Measurements from ENCODE around the gene TPD52L2. TPM values are rescaled to one million over a fixed set of nuclear protein-coding genes. Genes with fewer than 3 reads are reported as not detected.

The TPD52L2 gene
- total and polyA plus RNA-seq, 2 donors, result 37.9 to 73.2 TPM

DNA sequence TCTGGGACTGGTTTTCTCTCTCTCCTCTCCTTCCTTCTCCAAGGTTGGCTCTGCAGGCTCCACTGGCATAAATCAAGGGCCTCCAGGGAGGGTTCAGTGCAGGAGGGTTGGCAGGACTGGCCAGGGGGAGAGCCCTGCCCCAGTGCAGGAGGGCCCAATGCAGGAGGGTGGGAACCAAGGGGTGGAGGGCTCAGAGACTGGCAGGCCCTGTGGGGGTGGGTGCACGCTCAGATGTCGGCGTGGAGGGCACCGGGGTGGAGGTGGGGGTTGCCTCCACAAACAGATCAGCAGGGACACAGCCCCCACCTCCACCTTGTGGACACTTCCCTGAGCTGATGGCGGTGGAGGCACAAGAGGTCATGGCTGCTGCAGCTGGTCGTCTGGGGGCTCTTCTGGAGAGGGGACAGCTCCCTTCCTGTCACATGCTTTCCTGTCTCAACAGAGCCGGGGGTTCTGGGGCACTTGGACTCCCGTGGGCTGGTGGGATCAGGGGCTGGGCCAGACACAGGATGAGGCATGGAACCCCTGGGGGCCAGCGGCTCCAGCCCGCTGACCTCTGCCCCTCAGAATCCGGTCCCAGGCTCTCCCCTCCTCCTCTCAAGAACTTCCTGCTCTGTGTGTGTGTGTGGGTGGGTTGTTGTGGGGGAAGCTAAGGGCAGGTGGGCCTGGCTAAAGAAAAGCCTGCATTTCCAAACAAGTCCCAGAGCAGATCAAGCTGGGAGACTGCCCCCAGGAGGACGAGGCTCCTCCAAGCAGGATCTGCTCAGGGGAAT lies 6.5 kb upstream of the TPD52L2 start:
- Histone ChIP-seq H3K36me3 (ENCODE audit: control insufficient read depth in 2 of 2, insufficient read depth in 2 of 2, low read length in 1 of 2) (peaks cover 5 to 18% of the 10 kb centered on the region in 2 donors), H3K4me1 (ENCODE audit: control insufficient read depth in 2 of 2, insufficient read depth in 2 of 2, low read length in 2 of 2) (peaks cover 7 to 37% of the 10 kb centered on the region in 2 donors), H3K4me3 (ENCODE audit: low read length in 2 of 2) (peak overlapping the region; percentile 20 to 27), H3K27me3 (ENCODE audit: control insufficient read depth in 2 of 2, insufficient read depth in 1 of 2, low read length in 1 of 2) (peaks cover 3 to 45% of the 10 kb centered on the region in 2 donors), H3K27ac (ENCODE audit: low read depth in 1 of 2, low read length in 1 of 2) (peak overlapping the region; percentile 11 to 61), H3K9me3 (ENCODE audit: control insufficient read depth in 2 of 2, insufficient read depth in 1 of 2, low read length in 1 of 2) (peaks cover 1 to 3% of the 10 kb centered on the region in 2 donors)
- DNase-seq (ENCODE audit: low read depth in 6 of 9, low spot score in 9 of 9), result peak in 3 of 9 donors; percentile 14 to 52 (median 37)
- 3% methylated on average over 12 of the region's 12 CpGs for WGBS

DNA sequence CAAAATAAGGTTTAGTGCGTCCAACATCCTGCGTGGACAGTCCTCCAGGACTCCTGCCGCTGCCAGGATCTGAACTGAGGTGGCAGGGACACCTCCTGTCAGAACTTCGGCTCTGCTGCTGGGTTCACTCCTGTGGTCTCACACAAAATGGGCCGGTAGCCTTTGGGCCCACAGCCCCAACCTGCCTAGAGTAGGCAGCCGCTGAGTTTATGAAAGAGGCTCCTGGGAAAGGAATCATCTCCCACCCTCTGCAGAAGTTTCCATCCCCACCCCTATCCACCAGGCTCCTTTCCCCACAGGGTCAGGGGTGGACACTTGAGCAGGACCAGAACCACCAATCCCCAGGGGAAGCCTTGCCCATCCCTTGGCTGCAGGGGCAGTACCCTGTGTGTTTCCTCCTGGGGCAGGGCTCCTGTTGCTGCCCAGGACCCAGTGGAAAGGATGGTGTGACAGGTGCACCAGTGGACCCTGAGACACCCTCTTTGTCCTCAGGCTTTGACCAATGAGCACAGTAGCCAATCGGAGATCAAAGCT lies 5.8 kb upstream of the TPD52L2 start:
- Histone ChIP-seq H3K9me3 (ENCODE audit: control insufficient read depth in 2 of 2, insufficient read depth in 1 of 2, low read length in 1 of 2) (peaks cover 3% of the 10 kb centered on the region in 2 donors), H3K27me3 (ENCODE audit: control insufficient read depth in 2 of 2, insufficient read depth in 1 of 2, low read length in 1 of 2) (peaks cover 0 to 39% of the 10 kb centered on the region in 2 donors), H3K4me3 (ENCODE audit: low read length in 2 of 2) (no peak overlapping the region), H3K4me1 (ENCODE audit: control insufficient read depth in 2 of 2, insufficient read depth in 2 of 2, low read length in 2 of 2) (peaks cover 7 to 38% of the 10 kb centered on the region in 2 donors), H3K36me3 (ENCODE audit: control insufficient read depth in 2 of 2, insufficient read depth in 2 of 2, low read length in 1 of 2) (peaks cover 5 to 18% of the 10 kb centered on the region in 2 donors), H3K27ac (ENCODE audit: low read depth in 1 of 2, low read length in 1 of 2) (peak overlapping the region; percentile 7 to 61)
- DNase-seq (ENCODE audit: low read depth in 6 of 9, low spot score in 9 of 9), result no peak
- 62% methylated on average over 7 of the region's 7 CpGs for WGBS

- H3K9me3 ChIP-seq (ENCODE audit: control insufficient read depth in 2 of 2, insufficient read depth in 1 of 2, low read length in 1 of 2), result peaks cover 3% of the 10 kb centered on the region in 2 donors
- no peak for DNase-seq (ENCODE audit: low read depth in 6 of 9, low spot score in 9 of 9)
- 82% methylated on average over 17 of the region's 17 CpGs for WGBS
- no peak overlapping the region for H3K4me3 ChIP-seq (ENCODE audit: low read length in 2 of 2)
- no peak overlapping the region for H3K27ac ChIP-seq (ENCODE audit: low read depth in 1 of 2, low read length in 1 of 2)
- peaks cover 0 to 26% of the 10 kb centered on the region in 2 donors for H3K27me3 ChIP-seq (ENCODE audit: control insufficient read depth in 2 of 2, insufficient read depth in 1 of 2, low read length in 1 of 2)
- peaks cover 7 to 29% of the 10 kb centered on the region in 2 donors for H3K4me1 ChIP-seq (ENCODE audit: control insufficient read depth in 2 of 2, insufficient read depth in 2 of 2, low read length in 2 of 2)
- peaks cover 5 to 18% of the 10 kb centered on the region in 2 donors for H3K36me3 ChIP-seq (ENCODE audit: control insufficient read depth in 2 of 2, insufficient read depth in 2 of 2, low read length in 1 of 2)
These were observed 4.6 kb upstream of the TPD52L2 start for GRCh38 chr20:63860325-63861051.

DNA sequence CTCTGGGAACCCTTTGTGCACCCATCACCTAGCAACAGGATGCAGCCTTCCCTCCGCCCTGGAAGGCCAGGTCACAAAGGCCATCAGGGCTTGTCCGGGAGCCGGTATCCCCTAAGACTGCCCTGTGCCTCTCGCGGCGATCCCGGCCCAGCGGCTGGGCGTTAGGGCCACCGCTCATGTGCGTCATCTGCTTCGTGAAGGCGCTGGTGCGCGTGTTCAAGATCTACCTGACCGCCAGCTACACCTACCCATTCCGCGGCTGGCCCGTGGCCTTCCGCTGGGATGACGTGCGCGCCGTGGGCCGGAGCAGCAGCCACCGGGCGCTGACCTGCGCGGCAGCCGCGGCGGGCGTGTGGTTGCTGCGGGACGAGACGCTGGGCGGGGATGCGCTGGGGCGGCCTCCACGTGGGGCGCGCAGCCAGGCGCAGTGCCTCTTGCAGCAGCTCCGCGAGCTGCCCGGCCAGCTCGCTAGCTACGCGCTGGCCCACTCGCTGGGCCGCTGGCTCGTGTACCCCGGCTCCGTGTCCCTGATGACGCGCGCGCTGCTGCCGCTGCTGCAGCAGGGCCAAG lies 3.6 kb upstream of the TPD52L2 start, which contains the start of gene ABHD16B:
Gene ABHD16B, plus strand, starts transcription at position 134 of the 570 bp plus-strand sequence. Its CDS starts 43 bp downstream, at position 177.
- 97% methylated on average over 59 of the region's 59 CpGs for WGBS
- Histone ChIP-seq H3K27me3 (ENCODE audit: control insufficient read depth in 2 of 2, insufficient read depth in 1 of 2, low read length in 1 of 2) (peaks cover 0 to 16% of the 10 kb centered on the region in 2 donors), H3K4me1 (ENCODE audit: control insufficient read depth in 2 of 2, insufficient read depth in 2 of 2, low read length in 2 of 2) (peaks cover 7 to 36% of the 10 kb centered on the region in 2 donors), H3K9me3 (ENCODE audit: control insufficient read depth in 2 of 2, insufficient read depth in 1 of 2, low read length in 1 of 2) (peaks cover 0 to 3% of the 10 kb centered on the region in 2 donors), H3K4me3 (ENCODE audit: low read length in 2 of 2) (no peak within 1 kb of the TSS), H3K27ac (ENCODE audit: low read depth in 1 of 2, low read length in 1 of 2) (no peak within 1 kb of the TSS), H3K36me3 (ENCODE audit: control insufficient read depth in 2 of 2, insufficient read depth in 2 of 2, low read length in 1 of 2) (peaks cover 5 to 18% of the 10 kb centered on the region in 2 donors)
- no peak for DNase-seq (ENCODE audit: low read depth in 6 of 9, low spot score in 9 of 9)

DNA sequence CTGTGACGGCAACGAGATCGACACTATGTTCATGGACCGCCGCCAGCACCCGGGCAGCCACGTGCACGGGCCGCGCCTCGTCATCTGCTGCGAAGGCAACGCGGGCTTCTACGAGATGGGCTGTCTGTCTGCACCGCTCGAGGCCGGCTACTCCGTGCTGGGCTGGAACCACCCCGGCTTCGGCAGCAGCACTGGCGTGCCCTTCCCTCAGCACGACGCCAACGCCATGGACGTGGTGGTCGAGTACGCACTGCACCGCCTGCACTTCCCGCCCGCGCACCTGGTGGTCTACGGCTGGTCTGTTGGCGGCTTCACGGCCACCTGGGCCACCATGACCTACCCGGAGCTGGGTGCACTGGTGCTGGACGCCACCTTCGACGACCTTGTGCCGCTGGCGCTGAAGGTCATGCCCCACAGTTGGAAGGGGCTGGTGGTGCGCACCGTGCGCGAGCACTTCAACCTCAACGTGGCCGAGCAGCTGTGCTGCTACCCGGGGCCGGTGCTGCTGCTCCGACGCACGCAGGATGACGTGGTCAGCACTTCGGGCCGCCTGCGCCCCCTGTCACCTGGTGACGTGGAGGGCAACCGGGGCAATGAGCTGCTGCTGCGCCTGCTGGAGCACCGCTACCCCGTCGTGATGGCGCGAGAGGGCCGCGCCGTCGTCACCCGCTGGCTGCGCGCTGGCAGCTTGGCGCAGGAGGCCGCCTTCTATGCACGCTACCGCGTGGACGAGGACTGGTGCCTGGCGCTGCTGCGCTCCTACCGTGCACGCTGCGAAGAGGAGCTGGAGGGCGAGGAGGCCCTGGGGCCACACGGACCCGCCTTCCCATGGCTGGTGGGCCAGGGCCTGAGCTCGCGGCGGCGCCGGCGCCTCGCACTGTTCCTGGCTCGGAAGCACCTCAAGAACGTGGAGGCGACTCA lies 2.8 kb upstream of the TPD52L2 start:
- H3K9me3 ChIP-seq (ENCODE audit: control insufficient read depth in 2 of 2, insufficient read depth in 1 of 2, low read length in 1 of 2), result peaks cover 0 to 3% of the 10 kb centered on the region in 2 donors
- peaks cover 0 to 13% of the 10 kb centered on the region in 2 donors for H3K27me3 ChIP-seq (ENCODE audit: control insufficient read depth in 2 of 2, insufficient read depth in 1 of 2, low read length in 1 of 2)
- no peak overlapping the region for H3K27ac ChIP-seq (ENCODE audit: low read depth in 1 of 2, low read length in 1 of 2)
- no peak for DNase-seq (ENCODE audit: low read depth in 6 of 9, low spot score in 9 of 9)
- 98% methylated on average over 95 of the region's 95 CpGs for WGBS
- H3K36me3 ChIP-seq (ENCODE audit: control insufficient read depth in 2 of 2, insufficient read depth in 2 of 2, low read length in 1 of 2), result peaks cover 5 to 18% of the 10 kb centered on the region in 2 donors
- no peak overlapping the region for H3K4me3 ChIP-seq (ENCODE audit: low read length in 2 of 2)
- peaks cover 7 to 36% of the 10 kb centered on the region in 2 donors for H3K4me1 ChIP-seq (ENCODE audit: control insufficient read depth in 2 of 2, insufficient read depth in 2 of 2, low read length in 2 of 2)

GRCh38 chr20:63863021-63863797 lies 1.9 kb upstream of the TPD52L2 start:
- no peak for DNase-seq (ENCODE audit: low read depth in 6 of 9, low spot score in 9 of 9)
- peak overlapping the region; percentile 77 to 92 for H3K27ac ChIP-seq (ENCODE audit: low read depth in 1 of 2, low read length in 1 of 2)
- H3K4me1 ChIP-seq (ENCODE audit: control insufficient read depth in 2 of 2, insufficient read depth in 2 of 2, low read length in 2 of 2), result peaks cover 5 to 31% of the 10 kb centered on the region in 2 donors
- peaks cover 0 to 3% of the 10 kb centered on the region in 2 donors for H3K9me3 ChIP-seq (ENCODE audit: control insufficient read depth in 2 of 2, insufficient read depth in 1 of 2, low read length in 1 of 2)
- 94% methylated on average over 18 of the region's 18 CpGs for WGBS
- H3K27me3 ChIP-seq (ENCODE audit: control insufficient read depth in 2 of 2, insufficient read depth in 1 of 2, low read length in 1 of 2), result peaks cover 0 to 6% of the 10 kb centered on the region in 2 donors
- peaks cover 6 to 18% of the 10 kb centered on the region in 2 donors for H3K36me3 ChIP-seq (ENCODE audit: control insufficient read depth in 2 of 2, insufficient read depth in 2 of 2, low read length in 1 of 2)
- H3K4me3 ChIP-seq (ENCODE audit: low read length in 2 of 2), result peak overlapping the region; percentile 81 to 93

- Histone ChIP-seq H3K27me3 (ENCODE audit: control insufficient read depth in 2 of 2, insufficient read depth in 1 of 2, low read length in 1 of 2) (no peaks in the 10 kb centered on the region), H3K4me3 (ENCODE audit: low read length in 2 of 2) (peak overlapping the region; percentile 81 to 93), H3K9me3 (ENCODE audit: control insufficient read depth in 2 of 2, insufficient read depth in 1 of 2, low read length in 1 of 2) (peaks cover 0 to 3% of the 10 kb centered on the region in 2 donors), H3K4me1 (ENCODE audit: control insufficient read depth in 2 of 2, insufficient read depth in 2 of 2, low read length in 2 of 2) (peaks cover 0 to 24% of the 10 kb centered on the region in 2 donors), H3K36me3 (ENCODE audit: control insufficient read depth in 2 of 2, insufficient read depth in 2 of 2, low read length in 1 of 2) (peaks cover 14 to 22% of the 10 kb centered on the region in 2 donors), H3K27ac (ENCODE audit: low read depth in 1 of 2, low read length in 1 of 2) (peak overlapping the region; percentile 77 to 92)
- DNase-seq (ENCODE audit: low read depth in 6 of 9, low spot score in 9 of 9), result peak; percentile 41 to 86 (median 61)
- 3% methylated on average over 38 of the region's 38 CpGs for WGBS
These were observed 1.1 kb upstream of the TPD52L2 start for GRCh38 chr20:63863798-63864544.

All from thymus (tissue), 11 donors.